ENCODE results near the gene SPTB. TPM values are rescaled to one million over a fixed set of nuclear protein-coding genes. Genes with fewer than 3 reads are reported as not detected.
"Not testable (repeated sequence)": the region's sequence is repeated elsewhere in the genome, so short reads cannot be mapped to it uniquely, and the experiment has no call there.

The SPTB gene
- polyA plus RNA-seq, 1 donor from 2014 or later = 0.06 TPM

DNA sequence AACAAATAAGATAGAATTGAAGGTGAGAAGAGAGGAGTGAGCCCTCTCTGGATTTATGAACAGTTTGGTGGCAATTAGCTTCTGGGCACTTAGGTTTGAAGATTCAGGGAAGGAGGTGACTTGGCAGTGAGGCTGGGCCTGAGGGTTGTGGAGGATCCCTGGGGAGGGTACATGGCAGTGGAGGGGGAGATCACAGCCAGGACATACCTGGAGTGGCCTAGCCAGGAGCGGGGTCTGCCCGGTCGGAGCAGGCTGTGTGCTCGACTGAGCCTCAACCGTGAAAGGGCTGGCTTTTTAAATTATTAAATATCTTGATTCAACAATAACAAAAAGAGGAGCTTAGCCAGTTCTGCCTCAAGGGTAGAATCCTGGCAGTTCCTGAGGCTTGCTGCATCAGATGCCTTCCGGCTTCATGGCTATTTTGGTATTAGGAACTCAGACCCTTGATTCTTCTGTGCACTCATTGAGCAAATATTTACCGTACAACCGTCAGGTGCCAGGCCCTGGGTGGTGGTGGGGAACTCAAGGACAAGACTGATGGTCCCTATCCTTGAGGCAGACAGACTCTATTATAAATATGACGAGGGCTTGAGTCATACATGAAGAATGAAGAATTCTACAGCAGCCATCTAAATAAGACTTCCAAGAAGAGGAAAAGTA, 73.4 kb downstream of the SPTB start:
- Mint-ChIP-seq H3K36me3 (no peaks in the 10 kb centered on the region), H3K27me3 (peaks cover 4% of the 10 kb centered on the region), H3K27ac (no peak overlapping the region), H3K9me3 (no peaks in the 10 kb centered on the region), H3K4me3 (no peak overlapping the region), H3K4me1 (no peaks in the 10 kb centered on the region)

DNA sequence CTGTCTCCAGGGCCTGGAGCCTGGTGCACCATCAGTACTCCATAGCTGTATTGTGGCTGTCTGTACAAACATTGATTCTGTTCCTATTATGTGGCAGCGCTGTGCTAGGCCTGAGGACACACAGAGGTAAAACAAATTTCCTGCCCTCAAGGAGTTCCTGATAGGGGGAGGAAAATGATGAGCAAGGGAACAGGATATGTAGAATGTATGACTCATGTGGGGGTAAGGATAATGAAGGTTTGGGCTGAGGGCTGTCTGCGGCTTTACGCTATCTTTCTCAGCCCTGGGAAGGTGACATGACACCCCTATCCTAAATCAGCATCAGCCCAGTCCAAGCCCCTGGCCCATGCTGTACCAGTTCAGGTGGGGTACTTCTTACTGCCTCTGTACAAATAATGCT, 74.1 kb downstream of the SPTB start:
- not testable (repeated sequence) for H3K9me3 Mint-ChIP-seq, H3K27ac Mint-ChIP-seq, H3K27me3 Mint-ChIP-seq, H3K4me3 Mint-ChIP-seq, H3K4me1 Mint-ChIP-seq, H3K36me3 Mint-ChIP-seq

DNA sequence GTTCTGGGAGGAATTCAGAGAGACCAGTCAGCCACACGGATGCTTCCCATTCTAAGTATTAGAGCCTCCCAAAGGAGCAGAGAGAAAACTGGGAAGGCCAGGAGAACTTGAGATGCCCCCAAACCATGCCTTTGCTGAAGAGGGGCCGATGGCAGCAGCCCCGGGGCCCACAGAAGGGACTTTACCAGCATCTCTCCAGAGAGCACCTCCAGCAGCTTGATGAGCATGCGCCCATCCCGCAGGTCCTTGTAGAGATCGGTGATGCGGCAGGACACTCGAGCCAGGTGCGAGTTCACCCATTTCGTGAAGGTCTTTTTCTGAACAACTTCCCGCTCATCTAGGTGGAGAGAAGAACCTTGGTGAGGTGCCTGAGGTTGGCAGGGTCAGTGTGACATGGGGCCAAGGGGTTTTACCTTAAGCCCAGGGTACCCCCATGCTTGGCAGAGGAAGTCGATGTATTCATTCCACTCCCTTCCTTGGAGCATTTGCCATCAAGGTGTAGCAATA, 74.9 kb downstream of the SPTB start:
- H3K27ac Mint-ChIP-seq = no peak overlapping the region

DNA sequence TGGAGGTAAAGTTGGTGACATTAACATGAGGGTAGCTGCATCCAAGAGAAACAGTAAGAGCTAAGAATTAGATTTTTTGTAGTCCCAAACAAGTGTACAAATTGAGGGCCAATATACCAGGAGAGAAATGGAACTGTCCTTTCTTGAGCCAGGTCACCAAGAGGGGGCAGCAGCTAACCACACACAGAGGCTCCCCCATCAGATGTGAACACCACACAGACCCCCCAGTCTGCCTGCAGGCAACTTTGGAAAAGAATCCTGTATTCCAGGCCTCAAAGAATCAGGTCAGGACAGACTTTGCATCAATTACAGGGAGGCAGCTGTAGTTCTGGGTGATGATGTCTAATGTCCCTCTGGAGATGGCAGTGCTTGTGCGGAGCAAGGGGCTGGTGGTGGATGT, 77.9 kb downstream of the SPTB start:
- H3K9me3 Mint-ChIP-seq = no peaks in the 10 kb centered on the region
- no peak overlapping the region for H3K27ac Mint-ChIP-seq
- H3K4me3 Mint-ChIP-seq = no peak overlapping the region
- no peaks in the 10 kb centered on the region for H3K36me3 Mint-ChIP-seq
- H3K4me1 Mint-ChIP-seq = no peaks in the 10 kb centered on the region
- peaks cover 5% of the 10 kb centered on the region for H3K27me3 Mint-ChIP-seq

More for the DNA sequence above, 74.9 kb downstream of the SPTB start:
- peaks cover 4% of the 10 kb centered on the region for H3K27me3 Mint-ChIP-seq
- H3K9me3 Mint-ChIP-seq = no peaks in the 10 kb centered on the region
- no peaks in the 10 kb centered on the region for H3K36me3 Mint-ChIP-seq
- H3K4me1 Mint-ChIP-seq = no peaks in the 10 kb centered on the region
- no peak overlapping the region for H3K4me3 Mint-ChIP-seq

DNA sequence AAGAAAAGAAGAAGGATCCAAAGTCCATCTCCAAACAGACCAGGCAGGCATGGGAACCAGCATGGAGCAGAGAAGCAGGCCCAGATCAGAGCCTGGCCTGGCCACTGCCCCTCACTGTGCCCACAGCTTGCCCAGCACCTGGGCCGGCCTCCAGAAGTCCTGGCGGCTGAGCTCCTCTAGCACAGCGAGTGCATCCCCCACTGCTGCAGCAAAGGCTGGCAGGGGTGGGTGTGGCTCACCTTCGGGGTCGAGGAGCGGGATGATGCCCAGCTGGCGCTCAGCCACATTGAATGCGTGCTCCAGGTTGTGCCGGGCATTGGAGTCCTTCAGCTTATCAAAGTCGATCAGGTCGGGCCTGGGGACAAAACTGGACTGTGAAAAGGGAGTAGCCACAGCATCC, 78.7 kb downstream of the SPTB start:
- Mint-ChIP-seq H3K4me1 (no peaks in the 10 kb centered on the region), H3K27me3 (peaks cover 6% of the 10 kb centered on the region), H3K27ac (no peak overlapping the region), H3K4me3 (no peak overlapping the region), H3K9me3 (no peaks in the 10 kb centered on the region), H3K36me3 (no peaks in the 10 kb centered on the region)

DNA sequence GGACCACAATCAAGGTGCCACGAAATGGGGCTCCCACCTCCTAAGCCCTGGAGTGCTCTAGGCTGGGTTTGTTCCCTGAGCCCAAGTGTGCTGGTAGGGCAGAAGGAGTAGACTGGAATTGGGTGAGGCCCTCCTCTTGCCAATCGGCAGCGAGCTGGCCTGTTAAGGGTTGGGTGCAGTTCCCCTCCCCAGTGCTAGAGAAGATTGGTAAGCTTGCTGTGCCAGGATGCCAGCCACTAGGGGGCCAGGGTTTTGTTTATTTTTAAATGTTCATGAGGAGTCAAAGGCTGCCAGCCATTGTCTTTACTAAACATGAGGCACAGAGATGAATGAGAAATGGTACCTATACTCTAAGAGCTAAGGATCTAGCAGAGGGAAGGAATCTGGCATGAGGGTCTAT, 79.7 kb downstream of the SPTB start:
- no peak overlapping the region for H3K4me3 Mint-ChIP-seq
- peaks cover 8% of the 10 kb centered on the region for H3K27me3 Mint-ChIP-seq

DNA sequence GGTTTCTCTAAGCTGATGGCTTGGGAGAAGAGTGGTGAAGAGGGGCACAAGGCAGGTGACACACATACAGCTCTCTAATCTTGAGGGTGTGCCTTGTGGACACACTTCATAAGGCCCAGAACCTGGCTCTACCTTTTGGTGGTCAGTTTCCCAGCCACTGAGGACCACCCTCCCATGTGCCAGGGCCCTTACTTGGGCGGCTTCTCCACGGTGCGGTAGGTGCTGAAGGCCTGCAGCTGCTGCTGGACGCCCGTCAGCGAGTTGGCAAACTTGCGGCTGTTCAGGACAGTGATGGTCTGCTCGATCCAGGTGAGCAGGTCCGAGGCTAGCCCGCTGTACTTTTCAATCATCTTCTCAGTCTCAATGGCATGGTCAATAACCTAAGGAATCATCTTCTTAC, 80.2 kb downstream of the SPTB start:
- no peak overlapping the region for H3K27ac Mint-ChIP-seq
- H3K4me1 Mint-ChIP-seq = no peaks in the 10 kb centered on the region
- no peaks in the 10 kb centered on the region for H3K9me3 Mint-ChIP-seq

More for the DNA sequence above, 79.7 kb downstream of the SPTB start:
- no peaks in the 10 kb centered on the region for H3K4me1 Mint-ChIP-seq
- no peaks in the 10 kb centered on the region for H3K36me3 Mint-ChIP-seq
- no peaks in the 10 kb centered on the region for H3K9me3 Mint-ChIP-seq
- H3K27ac Mint-ChIP-seq = no peak overlapping the region

DNA sequence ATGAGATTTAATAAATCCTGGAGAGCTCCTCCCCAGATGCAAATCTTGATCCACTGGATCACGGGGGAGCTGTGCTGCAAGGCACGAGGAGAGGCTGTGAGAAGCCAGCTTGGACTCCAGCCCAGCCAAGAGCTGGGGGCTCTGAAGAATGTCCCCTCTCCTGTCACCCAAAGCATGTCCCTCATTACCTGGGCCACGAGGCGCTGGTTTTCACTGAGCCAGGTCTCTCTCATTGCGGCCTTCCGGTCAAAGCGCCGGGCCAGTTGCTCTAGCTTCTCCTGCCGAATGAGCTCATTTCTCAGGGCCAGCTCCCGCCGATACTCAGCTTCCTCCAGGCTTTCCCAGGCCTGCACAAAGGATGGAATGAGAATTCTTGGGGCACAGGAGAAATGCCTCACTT, 83.3 kb downstream of the SPTB start:
- Mint-ChIP-seq H3K4me1 (no peaks in the 10 kb centered on the region), H3K27me3 (peaks cover 7% of the 10 kb centered on the region), H3K27ac (no peak overlapping the region), H3K36me3 (no peaks in the 10 kb centered on the region), H3K9me3 (no peaks in the 10 kb centered on the region), H3K4me3 (no peak overlapping the region)

More for the DNA sequence above, 80.2 kb downstream of the SPTB start:
- H3K36me3 Mint-ChIP-seq = no peaks in the 10 kb centered on the region
- no peak overlapping the region for H3K4me3 Mint-ChIP-seq
- peaks cover 8% of the 10 kb centered on the region for H3K27me3 Mint-ChIP-seq

DNA sequence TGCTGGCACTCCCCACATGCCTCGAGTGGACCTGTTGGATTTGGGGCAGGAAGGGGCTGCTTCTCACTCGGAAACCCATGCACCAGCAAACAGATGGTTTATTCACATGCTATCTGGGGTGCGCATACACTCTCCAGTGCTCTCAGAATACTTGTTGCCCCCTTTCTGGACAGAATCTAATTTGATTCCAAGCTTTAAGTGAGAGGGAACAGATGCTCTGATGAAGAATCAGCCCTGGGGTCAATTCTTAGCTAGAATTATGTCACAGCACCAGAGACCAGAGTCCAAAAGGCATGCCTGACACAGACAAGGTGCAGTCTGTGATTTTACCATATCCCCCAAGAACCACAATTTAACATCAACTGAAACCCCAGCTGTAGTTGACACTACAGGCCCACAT, 83.8 kb downstream of the SPTB start:
- no peak overlapping the region for H3K4me3 Mint-ChIP-seq
- H3K4me1 Mint-ChIP-seq = no peaks in the 10 kb centered on the region
- no peaks in the 10 kb centered on the region for H3K36me3 Mint-ChIP-seq
- peaks cover 9% of the 10 kb centered on the region for H3K27me3 Mint-ChIP-seq
- H3K27ac Mint-ChIP-seq = no peak overlapping the region
- H3K9me3 Mint-ChIP-seq = no peaks in the 10 kb centered on the region

DNA sequence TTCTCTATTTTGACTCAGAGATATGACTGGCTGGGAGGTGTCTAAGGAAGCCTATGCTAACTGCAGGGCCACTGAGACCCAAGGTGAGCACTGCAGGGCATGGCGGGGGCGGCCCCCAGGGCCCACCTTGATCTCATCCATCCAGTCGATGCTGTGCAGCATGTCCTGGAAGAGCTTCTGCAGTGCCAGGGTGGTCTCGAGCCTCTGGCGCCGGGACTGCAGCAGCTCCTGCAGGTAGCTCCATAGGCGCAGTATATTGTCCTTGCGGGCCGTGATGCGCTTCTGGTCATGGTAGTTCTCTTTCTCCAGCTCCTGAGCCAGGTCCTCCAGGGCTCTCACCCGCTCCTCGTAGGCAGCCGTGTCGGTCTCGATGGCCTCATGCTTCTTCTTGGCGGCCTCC, 84.5 kb downstream of the SPTB start:
- H3K27ac Mint-ChIP-seq = no peak overlapping the region
- H3K27me3 Mint-ChIP-seq = peaks cover 9% of the 10 kb centered on the region
- H3K4me3 Mint-ChIP-seq = no peak overlapping the region
- no peaks in the 10 kb centered on the region for H3K36me3 Mint-ChIP-seq
- H3K4me1 Mint-ChIP-seq = no peaks in the 10 kb centered on the region
- no peaks in the 10 kb centered on the region for H3K9me3 Mint-ChIP-seq

DNA sequence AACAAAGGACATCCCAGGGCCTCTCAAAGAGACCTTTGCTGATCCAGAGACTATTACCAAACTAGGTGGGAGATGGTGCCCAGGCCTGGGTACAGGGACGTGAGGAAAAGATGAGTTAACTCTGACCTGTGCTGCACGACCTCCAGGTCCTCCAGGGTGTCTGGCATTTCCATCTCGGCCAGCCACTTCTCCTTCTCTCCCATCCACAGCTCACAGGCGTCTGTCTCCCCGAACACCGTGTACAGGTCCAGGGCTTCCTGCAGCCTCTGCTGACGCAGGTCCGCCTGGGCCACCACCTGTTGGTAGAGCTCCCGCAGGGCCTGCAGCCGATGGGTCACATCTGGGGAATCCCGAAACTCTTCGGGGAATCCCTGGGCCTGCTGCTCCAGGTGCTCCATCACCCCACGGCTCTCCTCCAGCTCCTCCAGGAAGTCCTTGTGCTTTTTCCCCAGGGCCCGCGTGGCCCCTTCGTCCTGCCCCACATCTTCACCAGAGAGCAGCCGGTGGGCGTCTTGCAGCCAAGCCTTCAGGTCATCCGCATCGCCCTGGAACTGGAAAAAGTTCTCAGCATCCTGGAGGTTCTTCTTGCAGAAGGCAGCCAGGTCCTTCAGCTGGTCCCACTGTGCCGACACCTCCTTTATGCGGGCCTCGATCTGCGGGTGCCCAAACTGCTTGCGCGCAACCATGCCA, 86.7 kb downstream of the SPTB start:
- Mint-ChIP-seq H3K27me3 (peaks cover 7% of the 10 kb centered on the region), H3K27ac (no peak overlapping the region), H3K4me3 (no peak overlapping the region), H3K36me3 (no peaks in the 10 kb centered on the region), H3K4me1 (no peaks in the 10 kb centered on the region), H3K9me3 (no peaks in the 10 kb centered on the region)

DNA sequence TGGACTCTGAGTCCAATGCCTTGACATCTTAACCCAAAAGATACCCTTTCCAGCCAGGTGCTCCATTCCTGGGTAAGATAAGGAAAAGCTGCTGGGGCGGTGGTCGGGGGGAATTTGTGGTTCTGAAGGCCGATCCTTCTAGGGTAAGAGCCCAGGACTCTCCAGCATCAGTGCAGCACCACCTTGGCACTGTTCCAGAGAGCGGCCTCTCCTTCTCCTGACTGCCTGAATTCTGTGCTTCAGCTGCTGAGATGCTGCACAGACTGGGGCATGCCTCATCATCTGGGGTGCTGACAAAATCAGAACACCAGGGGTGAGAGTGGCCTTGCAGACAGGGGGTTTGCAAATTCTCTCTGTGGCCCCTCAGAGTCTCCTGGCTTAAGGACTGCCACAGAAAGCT, 87.5 kb downstream of the SPTB start:
- no peaks in the 10 kb centered on the region for H3K9me3 Mint-ChIP-seq
- peak overlapping the region in 1 of 3 donors; percentile 10 for H3K27ac Mint-ChIP-seq
- H3K27me3 Mint-ChIP-seq = peaks cover 7% of the 10 kb centered on the region
- H3K4me3 Mint-ChIP-seq = no peak overlapping the region
- no peaks in the 10 kb centered on the region for H3K36me3 Mint-ChIP-seq
- no peaks in the 10 kb centered on the region for H3K4me1 Mint-ChIP-seq

DNA sequence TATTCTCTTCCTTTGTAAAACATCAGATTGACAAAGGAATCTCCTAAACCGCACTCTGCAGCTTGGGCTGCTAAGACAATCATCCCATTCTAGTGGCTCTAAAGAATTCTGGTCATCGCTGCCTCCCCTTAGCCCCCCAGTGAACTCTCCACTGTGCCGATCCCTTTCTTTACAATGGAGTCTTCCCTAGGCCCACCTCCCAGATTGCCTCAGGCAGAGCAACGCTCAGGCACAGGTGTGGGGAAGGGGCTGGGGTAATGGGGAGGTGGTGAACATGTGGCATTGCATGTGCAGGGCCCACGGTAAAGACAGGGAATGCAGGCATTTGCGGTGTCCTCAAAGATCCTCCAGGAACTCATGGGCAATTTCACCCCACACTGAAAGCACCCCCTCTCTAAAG, 89.2 kb downstream of the SPTB start:
- H3K4me1 Mint-ChIP-seq = no peaks in the 10 kb centered on the region
- H3K27ac Mint-ChIP-seq = no peak overlapping the region
- H3K9me3 Mint-ChIP-seq = no peaks in the 10 kb centered on the region
- no peaks in the 10 kb centered on the region for H3K36me3 Mint-ChIP-seq
- H3K4me3 Mint-ChIP-seq = no peak overlapping the region
- H3K27me3 Mint-ChIP-seq = peaks cover 4% of the 10 kb centered on the region

DNA sequence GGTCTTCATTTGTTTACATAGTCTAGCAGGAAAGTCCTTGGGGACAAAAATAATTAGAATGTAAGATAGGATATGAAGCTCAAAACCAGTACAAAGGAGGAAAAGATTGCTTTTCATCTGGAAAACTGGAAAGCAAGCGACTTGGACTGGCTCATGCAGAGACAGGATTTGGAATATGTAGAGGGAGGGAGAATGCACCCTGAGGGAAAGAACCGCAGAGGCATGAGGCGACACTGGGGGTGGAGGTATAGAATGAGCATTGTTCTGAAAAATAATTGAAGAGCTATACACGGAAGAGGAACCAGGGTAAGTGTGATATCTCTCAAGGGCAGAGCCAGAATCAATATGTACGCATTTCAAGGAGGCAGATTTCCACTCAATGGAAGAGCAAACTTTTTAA, 90.0 kb downstream of the SPTB start:
- Mint-ChIP-seq H3K27ac (no peak overlapping the region), H3K4me3 (no peak overlapping the region), H3K9me3 (no peaks in the 10 kb centered on the region), H3K4me1 (no peaks in the 10 kb centered on the region), H3K27me3 (peaks cover 2% of the 10 kb centered on the region), H3K36me3 (no peaks in the 10 kb centered on the region)

DNA sequence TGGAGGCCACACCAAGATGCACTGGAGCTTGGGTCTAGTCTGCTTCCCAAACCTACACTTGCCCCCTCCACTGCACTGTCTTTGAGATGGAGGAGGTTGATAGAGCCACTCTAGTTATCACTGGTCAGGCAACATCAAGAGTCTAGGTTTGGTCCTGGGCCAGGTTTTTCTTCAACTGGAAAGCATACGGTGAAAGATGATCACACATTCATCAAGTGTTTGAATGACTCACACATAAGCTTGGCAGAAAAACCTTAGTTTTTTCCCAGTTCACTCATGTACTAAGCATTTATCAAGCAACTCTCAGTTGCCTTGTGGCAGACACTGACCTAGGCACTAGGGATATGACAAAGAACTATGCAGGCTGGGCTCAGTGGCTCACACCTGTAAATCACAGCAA, 91.0 kb downstream of the SPTB start:
- Mint-ChIP-seq H3K4me3 (no peak overlapping the region), H3K4me1 (no peaks in the 10 kb centered on the region), H3K27me3 (peaks cover 2% of the 10 kb centered on the region), H3K36me3 (no peaks in the 10 kb centered on the region), H3K27ac (no peak overlapping the region), H3K9me3 (no peaks in the 10 kb centered on the region)

DNA sequence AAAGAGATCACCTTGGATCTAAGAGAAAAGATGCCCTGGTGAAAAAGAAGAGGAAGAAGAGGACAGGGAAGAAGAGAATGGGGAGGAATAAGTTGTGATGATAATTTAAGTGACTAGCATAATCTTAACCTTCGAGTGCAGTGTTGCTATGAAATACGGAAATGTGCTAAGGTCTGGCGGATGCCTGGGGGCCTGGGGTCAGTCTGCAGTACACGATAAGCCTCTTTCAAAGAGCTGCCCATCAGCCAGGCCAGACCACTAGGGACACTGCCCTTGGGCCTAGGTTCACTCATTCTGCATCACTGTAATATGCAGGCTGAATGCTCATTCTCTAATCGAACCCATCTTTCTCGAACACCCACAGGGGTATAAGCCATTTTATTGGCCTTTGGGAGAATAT, 92.1 kb downstream of the SPTB start:
- Mint-ChIP-seq H3K4me3 (no peak overlapping the region), H3K27ac (no peak overlapping the region), H3K36me3 (no peaks in the 10 kb centered on the region), H3K9me3 (no peaks in the 10 kb centered on the region), H3K27me3 (peaks cover 2% of the 10 kb centered on the region), H3K4me1 (no peaks in the 10 kb centered on the region)
